Fibroblast of villous mesenchyme (primary cell): ENCODE data around the gene TEFM. TPM values are rescaled to one million over a fixed set of nuclear protein-coding genes. Genes with fewer than 3 reads are reported as not detected.

Source experiments
- DNase-seq: peaks from one replicate; pipeline ENCODE4 v3.0.0-alpha.2; 2010; ENCODE audit warnings: low read depth
- H3K4me3 ChIP-seq: 2 replicates; pipeline ENCODE4 v1.5.1; 2011; ENCODE audit warnings: low read depth, mild to moderate bottlenecking, low read length
- CTCF ChIP-seq: IDR thresholded peaks from 2 replicates; pipeline ENCODE4 v1.5.1; 2012; ENCODE audit warnings: low read depth, mild to moderate bottlenecking, low read length; ENCODE audit not compliant: insufficient read depth
- total RNA-seq: library from RNA; depleted of rRNA; stranded (reverse); fragments of >200 nt; gene quantifications from 2 replicates; pipeline ENCODE4 v1.2.3, GENCODE V29; 2012

Gene TEFM
- 9.7 and 12.5 TPM in 2 replicates for total RNA-seq

- peak; percentile 94 for DNase-seq
- peak within 1 kb of the TSS; percentile 71 for H3K4me3 ChIP-seq
These were observed at the start of gene TEFM for GRCh38 chr17:30906101-30906911. TEFM (minus strand) TSS chr17:30906238; CDS start chr17:30906198, 40 bp downstream.

GRCh38 chr17:30954046-30954830 lies 48.2 kb upstream of the TEFM start:
- peak; percentile 11 for DNase-seq
- H3K4me3 ChIP-seq, result no peak overlapping the region
- TF ChIP-seq CTCF, result no peak

More at GRCh38 chr17:30906101-30906911, at the start of gene TEFM:
- no peak for TF ChIP-seq CTCF

GRCh38 chr17:30952638-30953393 lies 46.8 kb upstream of the TEFM start:
- TF ChIP-seq CTCF, result no peak

GRCh38 chr17:30950669-30951399 lies 44.8 kb upstream of the TEFM start:
- H3K4me3 ChIP-seq, result no peak overlapping the region

More at GRCh38 chr17:30952638-30953393, 46.8 kb upstream of the TEFM start:
- no peak for DNase-seq
- H3K4me3 ChIP-seq, result no peak overlapping the region

GRCh38 chr17:30950189-30950588 lies 44.2 kb upstream of the TEFM start:
- DNase-seq, result no peak
- no peak overlapping the region for H3K4me3 ChIP-seq
- no peak for TF ChIP-seq CTCF

More at GRCh38 chr17:30950669-30951399, 44.8 kb upstream of the TEFM start:
- DNase-seq, result peak; percentile 95
- no peak for TF ChIP-seq CTCF

- no peak overlapping the region for H3K4me3 ChIP-seq
- DNase-seq, result peak; percentile 12
- no peak for TF ChIP-seq CTCF
These were observed 41.8 kb upstream of the TEFM start for GRCh38 chr17:30947796-30948195.
